Femur (tissue), 1 donor: ENCODE data around the gene OCEL1.
"Not testable (repeated sequence)": the region's sequence is repeated elsewhere in the genome, so short reads cannot be mapped to it uniquely, and the experiment has no call there.

Experiments used
- DNase-seq: peaks from one replicate; pipeline ENCODE4 v3.0.0-alpha.2; 2017

Gene OCEL1

GRCh38 chr19:17266589-17266974 lies 40.6 kb downstream of the OCEL1 start:
- DNase-seq, result no peak

GRCh38 chr19:17266975-17267788 lies 41.2 kb downstream of the OCEL1 start, which contains the start of gene BABAM1:
TSS of gene BABAM1 (plus strand) at chr19:17267443. CDS start at chr19:17268807, 1,364 bp downstream.
- DNase-seq, result peak; percentile 99

DNA sequence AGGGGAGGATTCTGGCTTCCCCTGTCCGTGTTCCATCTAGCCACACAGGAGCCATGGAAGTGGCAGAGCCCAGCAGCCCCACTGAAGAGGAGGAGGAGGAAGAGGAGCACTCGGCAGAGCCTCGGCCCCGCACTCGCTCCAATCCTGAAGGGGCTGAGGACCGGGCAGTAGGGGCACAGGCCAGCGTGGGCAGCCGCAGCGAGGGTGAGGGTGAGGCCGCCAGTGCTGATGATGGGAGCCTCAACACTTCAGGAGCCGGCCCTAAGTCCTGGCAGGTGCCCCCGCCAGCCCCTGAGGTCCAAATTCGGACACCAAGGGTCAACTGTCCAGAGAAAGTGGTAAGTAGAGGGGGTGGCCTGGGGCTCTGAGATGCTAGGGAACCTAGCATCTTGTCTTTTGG lies 42.7 kb downstream of the OCEL1 start:
- no peak for DNase-seq

DNA sequence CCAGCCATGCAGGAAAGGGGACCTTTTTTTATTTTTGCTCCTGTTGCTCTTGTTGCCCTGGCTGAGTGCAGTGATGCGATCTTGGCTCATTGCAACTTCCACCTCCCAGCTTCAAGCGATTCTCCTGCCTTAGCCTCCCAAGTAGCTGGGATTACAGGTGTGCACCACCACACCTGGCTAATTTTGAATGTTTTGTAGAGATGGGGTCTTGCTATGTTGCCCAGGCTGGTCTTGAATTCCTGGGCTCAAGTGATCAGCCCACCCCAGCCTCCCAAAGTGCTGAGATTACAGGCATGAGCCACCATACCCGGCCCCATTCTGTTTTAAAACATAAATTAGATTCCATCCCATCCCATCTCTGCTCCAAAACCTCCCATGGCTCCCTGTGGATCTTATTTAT lies 48.9 kb downstream of the OCEL1 start:
- DNase-seq, result not testable (repeated sequence)

- no peak for DNase-seq
Observed at GRCh38 chr19:17275441-17276175, 49.6 kb downstream of the OCEL1 start.
